Activated naive CD8-positive, alpha-beta T cell (primary cell): ENCODE data around the gene ALG12.
A peak's percentile ranks its signal among the peaks of the same experiment; 100 is the strongest.

Source experiments
- H3K27ac Mint-ChIP-seq: one replicate; pipeline ENCODE4 v1.8.0; 2021; ENCODE audit warnings: mixed read lengths
- H3K27me3 Mint-ChIP-seq: one replicate; pipeline ENCODE4 v1.8.0; 2021; ENCODE audit warnings: mixed read lengths
- H3K36me3 Mint-ChIP-seq: one replicate; pipeline ENCODE4 v1.8.0; 2021; ENCODE audit warnings: mixed read lengths
- H3K4me1 Mint-ChIP-seq: one replicate; pipeline ENCODE4 v1.8.0; 2021; ENCODE audit warnings: low read depth, mixed read lengths
- H3K4me3 Mint-ChIP-seq: one replicate; pipeline ENCODE4 v1.8.0; 2021; ENCODE audit warnings: mild to moderate bottlenecking, mixed read lengths
- H3K9me3 Mint-ChIP-seq: one replicate; pipeline ENCODE4 v1.8.0; 2021; ENCODE audit warnings: low read depth, mixed read lengths

The ALG12 gene

DNA sequence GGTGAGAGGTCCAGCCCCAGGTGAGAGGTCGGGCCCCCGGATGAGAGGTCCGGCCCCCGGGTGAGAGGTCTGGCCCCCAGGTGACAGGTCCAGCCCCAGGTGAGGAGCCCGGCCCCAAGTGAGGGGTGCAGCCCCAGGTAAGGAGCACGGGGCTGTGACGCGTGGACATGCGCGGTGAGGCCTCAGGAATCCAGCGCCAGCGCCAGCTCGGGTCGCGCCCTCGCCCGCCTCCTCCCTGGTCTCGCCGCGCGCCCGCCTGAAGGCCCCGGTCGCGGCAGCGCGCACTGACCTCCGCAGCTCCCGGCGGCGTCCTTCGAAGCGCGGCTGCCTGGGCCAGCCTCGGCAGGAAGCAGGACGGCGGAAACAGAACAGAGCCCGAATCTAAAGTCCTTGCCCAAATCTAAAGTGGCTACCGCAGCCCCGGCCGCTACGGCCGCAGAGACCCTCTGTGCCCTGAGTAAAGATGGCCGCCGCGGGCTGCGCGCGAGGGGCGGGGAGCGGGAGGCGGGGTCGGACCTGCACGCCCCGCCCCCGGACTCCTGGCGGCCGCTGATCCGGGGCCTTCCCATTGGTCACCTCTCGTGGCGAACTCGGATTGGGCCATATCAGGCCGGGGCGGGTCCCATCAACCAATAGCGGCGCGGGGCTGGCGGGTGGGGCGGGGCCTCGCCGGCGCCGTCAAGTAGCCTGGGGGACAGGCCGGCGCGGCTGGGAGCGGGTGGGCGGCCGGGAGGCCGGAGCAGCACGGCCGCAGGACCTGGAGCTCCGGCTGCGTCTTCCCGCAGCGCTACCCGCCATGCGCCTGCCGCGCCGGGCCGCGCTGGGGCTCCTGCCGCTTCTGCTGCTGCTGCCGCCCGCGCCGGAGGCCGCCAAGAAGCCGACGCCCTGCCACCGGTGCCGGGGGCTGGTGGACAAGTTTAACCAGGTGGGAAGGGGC is at the start of gene ALG12, which contains the start of gene CRELD2:
ALG12 (minus strand) TSS at position 465 of the 937 bp plus-strand sequence. CDS start 4,673 bp downstream, outside the sequence.
CRELD2 (plus strand) TSS at position 661 of the 937 bp plus-strand sequence; CDS start at position 797, 136 bp downstream.
- Mint-ChIP-seq H3K27me3 (no peaks in the 10 kb centered on the region), H3K9me3 (no peaks in the 10 kb centered on the region), H3K4me1 (peaks cover 23% of the 10 kb centered on the region), H3K4me3 (peak within 1 kb of the TSS; percentile 90), H3K36me3 (no peaks in the 10 kb centered on the region), H3K27ac (peak within 1 kb of the TSS; percentile 78)

DNA sequence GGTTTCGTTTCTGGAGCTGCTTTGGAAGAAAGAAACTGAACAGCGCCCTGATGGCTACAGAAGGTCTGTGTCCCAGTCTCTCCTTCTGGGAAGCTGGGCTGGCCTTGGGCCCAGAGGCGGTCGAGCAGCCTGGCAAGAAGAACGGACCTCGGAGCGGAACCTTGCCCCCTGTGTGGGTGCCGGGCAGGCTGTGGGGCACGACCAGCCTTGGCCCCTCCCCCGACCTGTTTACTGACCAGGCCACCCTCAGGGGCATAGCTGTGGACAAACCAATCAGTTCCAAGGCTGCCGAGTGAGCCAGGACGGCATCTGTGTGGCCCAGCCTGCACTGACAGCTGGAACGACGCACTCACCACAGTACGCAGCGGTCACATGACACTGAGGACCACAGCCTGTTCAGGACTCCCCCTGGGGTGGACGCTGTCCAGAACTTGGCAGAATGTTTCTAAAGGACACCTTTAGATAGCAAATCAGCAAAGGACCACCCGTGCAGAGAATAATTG is 49.5 kb upstream of the ALG12 start:
- Mint-ChIP-seq H3K27me3 (no peaks in the 10 kb centered on the region), H3K36me3 (peaks cover 4% of the 10 kb centered on the region), H3K4me3 (peak overlapping the region; percentile 49), H3K9me3 (no peaks in the 10 kb centered on the region), H3K27ac (peak overlapping the region; percentile 17), H3K4me1 (peaks cover 33% of the 10 kb centered on the region)

DNA sequence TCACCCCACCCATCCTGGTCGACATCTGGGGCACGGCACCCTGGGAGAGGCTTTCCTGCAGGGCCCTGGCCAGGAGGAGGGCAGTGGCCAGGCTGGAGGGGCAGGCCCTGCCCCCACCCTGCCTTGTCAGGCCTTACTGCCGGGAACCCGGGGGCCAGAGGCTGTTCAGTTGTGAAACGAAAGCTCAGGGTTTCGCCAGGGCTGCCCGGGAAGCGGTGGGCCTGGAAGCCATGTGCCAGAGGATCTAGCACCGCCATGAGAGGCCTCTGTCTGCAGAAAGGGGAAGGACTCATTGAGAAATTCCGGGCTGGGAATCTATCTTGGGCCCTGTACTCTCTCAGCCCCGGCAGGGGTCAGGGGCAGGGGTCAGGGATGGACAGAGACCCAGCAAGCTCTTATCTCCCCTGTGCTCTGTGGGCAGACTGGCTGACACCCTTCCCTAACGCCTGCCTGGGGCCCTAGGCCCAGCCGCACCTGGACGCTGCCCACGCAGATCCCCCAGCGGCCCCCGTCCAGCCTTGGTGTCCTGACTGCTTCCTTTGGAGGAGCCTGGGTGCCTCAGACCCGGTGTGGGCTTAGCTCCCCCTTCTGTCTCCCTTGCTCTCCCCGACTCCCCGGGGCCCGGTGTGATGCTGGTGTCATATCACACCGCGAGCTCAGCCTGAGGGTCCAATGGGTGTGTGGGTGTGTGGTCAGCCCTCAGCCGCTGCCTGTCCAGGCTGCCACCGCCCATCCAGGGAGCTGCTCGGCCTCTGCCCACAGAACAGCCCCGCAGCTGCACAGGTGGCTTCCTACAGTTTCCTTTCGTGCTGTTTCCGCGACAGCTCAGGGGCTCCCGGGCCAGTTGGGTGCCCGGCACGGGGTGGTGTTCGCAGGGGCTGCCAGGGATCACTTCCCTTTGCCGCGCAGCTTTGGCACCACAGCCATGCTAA is 48.8 kb upstream of the ALG12 start:
- Mint-ChIP-seq H3K27ac (peak overlapping the region; percentile 66), H3K9me3 (no peaks in the 10 kb centered on the region), H3K4me3 (peak overlapping the region; percentile 49), H3K36me3 (peaks cover 4% of the 10 kb centered on the region), H3K4me1 (peaks cover 33% of the 10 kb centered on the region), H3K27me3 (no peaks in the 10 kb centered on the region)

DNA sequence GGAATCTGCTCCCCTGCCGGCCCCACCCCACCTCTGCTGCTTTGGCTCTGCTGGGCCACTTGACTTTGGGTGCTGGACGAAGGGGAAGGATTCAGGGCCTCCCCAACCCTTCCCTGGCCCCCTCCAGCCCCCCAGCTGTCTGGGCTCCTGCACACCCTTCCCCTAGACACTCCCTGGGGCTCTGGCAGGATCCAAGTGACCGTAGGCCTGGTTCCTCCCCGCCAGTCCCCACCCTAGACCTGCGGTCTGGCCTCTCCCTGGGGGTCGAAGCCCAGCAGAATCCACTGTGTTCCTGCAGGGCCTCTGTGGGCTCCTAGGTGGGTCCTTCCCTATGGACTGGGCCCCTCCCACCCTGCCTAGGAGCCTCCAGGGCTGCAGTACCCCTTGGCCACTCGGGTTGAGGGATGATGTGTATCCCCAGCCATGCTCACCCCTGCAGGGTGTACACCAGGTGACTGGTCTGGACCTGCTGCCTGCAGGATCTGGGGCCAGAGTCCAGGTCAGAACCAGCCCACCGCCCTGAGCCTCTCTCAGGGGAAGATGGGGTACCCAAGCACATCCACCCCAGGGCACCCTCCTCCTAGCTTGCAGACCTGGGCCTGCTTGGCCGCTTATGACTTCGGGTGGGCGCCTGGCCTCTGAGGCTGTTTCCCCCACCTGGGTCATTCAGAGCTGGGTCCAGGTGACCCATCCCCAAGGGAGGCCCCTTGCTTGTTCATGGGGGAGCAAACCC is 48.0 kb upstream of the ALG12 start:
- Mint-ChIP-seq H3K4me3 (no peak overlapping the region), H3K4me1 (peaks cover 33% of the 10 kb centered on the region), H3K27ac (no peak overlapping the region), H3K9me3 (no peaks in the 10 kb centered on the region), H3K36me3 (peaks cover 4% of the 10 kb centered on the region), H3K27me3 (no peaks in the 10 kb centered on the region)

DNA sequence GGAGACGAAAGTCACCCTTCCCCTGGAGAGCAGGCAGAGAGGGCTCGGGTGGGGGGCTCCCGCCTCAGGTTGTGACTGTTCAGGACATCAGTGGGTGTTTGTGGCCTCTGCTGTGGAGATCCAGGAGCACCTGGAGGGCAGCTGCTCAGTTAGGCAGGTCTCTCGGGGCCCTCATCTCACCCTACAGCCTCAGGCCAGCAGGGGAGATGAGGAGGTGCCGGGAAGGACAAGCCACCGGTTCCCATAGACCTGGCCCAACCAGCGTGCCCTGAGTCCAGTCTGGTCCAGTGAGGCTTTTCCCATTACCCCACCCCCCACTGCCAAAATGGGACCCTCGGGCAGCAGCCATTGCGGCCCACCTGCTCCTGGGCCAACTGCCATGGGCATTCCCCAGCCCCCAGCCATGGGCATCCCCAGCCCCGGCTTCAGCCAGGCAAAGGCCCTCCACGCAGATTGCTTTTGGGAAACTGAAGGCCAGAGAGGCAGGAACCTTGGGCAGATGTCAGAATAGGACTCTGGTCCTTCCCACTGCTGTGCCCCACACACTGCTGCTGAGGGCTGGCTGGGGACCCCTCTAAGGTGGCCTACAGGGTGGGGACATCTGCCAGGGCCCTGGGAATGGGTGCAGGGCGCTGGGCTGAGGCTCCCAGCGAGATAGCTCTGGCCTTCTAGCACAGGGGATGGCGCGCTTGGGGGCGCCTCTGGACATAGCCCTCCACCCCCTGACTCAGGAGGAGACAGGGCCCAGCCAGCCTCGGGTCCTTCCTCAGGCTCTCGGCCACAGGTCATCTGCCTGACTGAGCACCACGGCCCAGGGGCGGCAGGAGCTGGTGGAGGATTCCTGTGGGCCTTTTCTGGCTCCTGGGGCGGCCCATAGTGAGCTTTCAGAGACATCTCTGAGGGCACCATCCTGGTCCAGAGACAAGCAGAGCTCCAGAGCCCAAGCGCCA is 47.1 kb upstream of the ALG12 start:
- H3K4me3 Mint-ChIP-seq, result peak overlapping the region; percentile 91
- peak overlapping the region; percentile 77 for H3K27ac Mint-ChIP-seq
- H3K4me1 Mint-ChIP-seq, result peaks cover 28% of the 10 kb centered on the region
- H3K36me3 Mint-ChIP-seq, result peaks cover 4% of the 10 kb centered on the region
- no peaks in the 10 kb centered on the region for H3K9me3 Mint-ChIP-seq
- H3K27me3 Mint-ChIP-seq, result no peaks in the 10 kb centered on the region

DNA sequence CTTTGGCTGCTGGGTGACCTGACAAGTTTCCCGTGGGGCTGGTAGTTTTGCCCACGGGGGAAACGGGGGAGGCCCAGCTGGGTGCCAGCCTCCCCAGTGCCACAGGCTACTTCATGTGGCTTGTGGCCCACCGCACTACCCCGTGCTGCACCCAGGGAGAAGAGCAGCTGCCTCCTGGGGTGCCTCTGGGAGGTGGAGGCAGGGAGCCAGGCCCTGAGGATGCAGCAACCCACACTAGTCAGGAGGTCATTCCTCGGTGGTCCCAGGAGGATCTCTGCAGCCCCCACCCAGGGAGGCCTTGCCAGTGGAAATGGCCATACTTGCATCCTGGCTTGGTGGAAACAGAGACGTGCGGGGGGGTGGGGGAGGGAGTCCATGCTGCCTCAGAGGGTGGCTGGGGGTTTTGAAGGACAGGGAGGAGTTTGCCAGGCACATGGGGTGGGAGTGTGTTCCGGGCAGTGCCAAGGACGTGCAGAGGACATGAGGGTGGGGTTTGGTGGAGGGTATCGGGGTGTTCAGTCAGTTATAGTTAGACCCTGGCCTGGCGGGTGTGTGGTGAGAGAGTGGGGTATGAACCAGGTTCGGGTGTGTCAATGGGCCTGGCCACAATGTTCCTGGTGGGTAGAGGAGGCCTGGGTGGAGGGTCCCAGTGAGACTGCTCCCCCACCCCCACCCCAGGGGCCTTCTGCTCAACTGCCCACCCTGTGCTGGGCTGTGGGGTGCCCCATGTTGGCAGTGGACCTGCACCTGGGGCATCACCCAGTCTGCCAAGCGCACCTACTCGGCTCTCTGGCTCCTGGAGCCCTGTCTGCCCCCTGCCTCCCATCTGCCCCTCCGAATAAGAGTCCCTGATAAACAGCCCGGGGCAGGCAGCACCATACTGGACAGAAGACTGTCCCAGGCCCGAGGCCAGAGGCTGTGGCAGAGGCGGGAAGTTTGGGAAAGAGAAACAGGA is 46.2 kb upstream of the ALG12 start:
- Mint-ChIP-seq H3K9me3 (no peaks in the 10 kb centered on the region), H3K27me3 (no peaks in the 10 kb centered on the region)

DNA sequence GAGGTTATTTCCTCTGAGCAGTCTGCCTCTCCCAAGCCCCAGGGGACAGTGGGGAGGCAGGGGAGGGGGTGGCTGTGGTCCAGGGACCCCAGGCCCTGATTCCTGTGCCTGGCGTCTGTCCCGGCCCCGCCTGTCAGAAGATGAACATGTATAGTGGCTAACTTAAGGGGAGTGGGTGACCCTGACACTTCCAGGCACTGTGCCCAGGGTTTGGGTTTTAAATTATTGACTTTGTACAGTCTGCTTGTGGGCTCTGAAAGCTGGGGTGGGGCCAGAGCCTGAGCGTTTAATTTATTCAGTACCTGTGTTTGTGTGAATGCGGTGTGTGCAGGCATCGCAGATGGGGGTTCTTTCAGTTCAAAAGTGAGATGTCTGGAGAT is 45.4 kb upstream of the ALG12 start:
- no peaks in the 10 kb centered on the region for H3K9me3 Mint-ChIP-seq
- peak overlapping the region; percentile 88 for H3K27ac Mint-ChIP-seq
- peaks cover 4% of the 10 kb centered on the region for H3K36me3 Mint-ChIP-seq
- H3K4me1 Mint-ChIP-seq, result peaks cover 27% of the 10 kb centered on the region
- H3K27me3 Mint-ChIP-seq, result no peaks in the 10 kb centered on the region
- peak overlapping the region; percentile 91 for H3K4me3 Mint-ChIP-seq

More for the DNA sequence above, 46.2 kb upstream of the ALG12 start:
- Mint-ChIP-seq H3K27ac (peak overlapping the region; percentile 88), H3K4me1 (peaks cover 22% of the 10 kb centered on the region), H3K36me3 (peaks cover 4% of the 10 kb centered on the region), H3K4me3 (peak overlapping the region; percentile 91)

DNA sequence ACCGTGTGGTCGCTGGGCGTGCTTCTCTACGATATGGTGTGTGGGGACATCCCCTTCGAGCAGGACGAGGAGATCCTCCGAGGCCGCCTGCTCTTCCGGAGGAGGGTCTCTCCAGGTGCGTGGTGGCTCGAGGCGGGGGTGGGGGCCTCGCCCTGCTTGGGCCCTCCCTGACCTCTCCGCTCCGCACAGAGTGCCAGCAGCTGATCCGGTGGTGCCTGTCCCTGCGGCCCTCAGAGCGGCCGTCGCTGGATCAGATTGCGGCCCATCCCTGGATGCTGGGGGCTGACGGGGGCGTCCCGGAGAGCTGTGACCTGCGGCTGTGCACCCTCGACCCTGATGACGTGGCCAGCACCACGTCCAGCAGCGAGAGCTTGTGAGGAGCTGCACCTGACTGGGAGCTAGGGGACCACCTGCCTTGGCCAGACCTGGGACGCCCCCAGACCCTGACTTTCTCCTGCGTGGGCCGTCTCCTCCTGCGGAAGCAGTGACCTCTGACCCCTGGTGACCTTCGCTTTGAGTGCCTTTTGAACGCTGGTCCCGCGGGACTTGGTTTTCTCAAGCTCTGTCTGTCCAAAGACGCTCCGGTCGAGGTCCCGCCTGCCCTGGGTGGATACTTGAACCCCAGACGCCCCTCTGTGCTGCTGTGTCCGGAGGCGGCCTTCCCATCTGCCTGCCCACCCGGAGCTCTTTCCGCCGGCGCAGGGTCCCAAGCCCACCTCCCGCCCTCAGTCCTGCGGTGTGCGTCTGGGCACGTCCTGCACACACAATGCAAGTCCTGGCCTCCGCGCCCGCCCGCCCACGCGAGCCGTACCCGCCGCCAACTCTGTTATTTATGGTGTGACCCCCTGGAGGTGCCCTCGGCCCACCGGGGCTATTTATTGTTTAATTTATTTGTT is 44.8 kb upstream of the ALG12 start:
- Mint-ChIP-seq H3K27me3 (no peaks in the 10 kb centered on the region), H3K4me1 (peaks cover 29% of the 10 kb centered on the region), H3K36me3 (peaks cover 4% of the 10 kb centered on the region), H3K9me3 (no peaks in the 10 kb centered on the region), H3K27ac (peak overlapping the region; percentile 88), H3K4me3 (peak overlapping the region; percentile 91)

DNA sequence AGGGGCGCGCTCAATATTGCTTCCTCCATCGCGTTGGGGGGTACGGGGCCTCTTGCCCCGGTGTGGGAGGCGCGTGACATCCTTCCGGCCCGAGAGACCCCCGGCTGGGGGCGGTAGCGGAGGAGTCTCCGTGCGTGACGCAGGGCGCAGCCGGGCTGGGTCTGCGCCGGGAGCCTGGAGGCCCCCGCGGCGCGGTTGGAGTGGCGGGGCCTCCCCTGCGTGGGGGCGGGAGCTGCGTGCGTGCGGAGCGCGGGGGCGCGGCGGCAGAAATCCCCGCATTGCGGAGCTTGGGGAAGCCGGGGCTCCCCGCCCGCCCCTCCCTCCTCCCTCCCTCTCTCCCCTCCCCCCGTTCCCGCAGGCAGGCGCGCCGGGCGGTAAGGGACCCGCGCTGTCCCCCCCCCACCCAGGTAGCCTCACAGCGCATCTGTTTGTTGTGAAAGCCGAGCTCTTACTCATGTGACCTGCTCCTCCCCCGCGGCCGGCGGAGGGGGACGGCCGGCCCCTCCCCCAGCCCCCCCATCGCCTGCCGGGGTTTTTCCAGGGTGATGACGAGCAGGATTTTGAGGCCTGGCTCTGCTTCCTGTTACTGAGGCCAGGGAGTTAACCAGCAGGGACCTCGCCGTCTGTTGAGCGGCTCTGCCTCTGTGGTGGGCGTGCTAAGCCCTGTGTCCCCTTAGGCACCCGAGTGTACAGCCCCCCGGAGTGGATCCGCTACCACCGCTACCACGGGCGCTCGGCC is 43.9 kb upstream of the ALG12 start:
- Mint-ChIP-seq H3K9me3 (no peaks in the 10 kb centered on the region), H3K4me1 (peaks cover 24% of the 10 kb centered on the region), H3K36me3 (peaks cover 4% of the 10 kb centered on the region), H3K4me3 (peak overlapping the region; percentile 91), H3K27me3 (no peaks in the 10 kb centered on the region), H3K27ac (peak overlapping the region; percentile 92)

DNA sequence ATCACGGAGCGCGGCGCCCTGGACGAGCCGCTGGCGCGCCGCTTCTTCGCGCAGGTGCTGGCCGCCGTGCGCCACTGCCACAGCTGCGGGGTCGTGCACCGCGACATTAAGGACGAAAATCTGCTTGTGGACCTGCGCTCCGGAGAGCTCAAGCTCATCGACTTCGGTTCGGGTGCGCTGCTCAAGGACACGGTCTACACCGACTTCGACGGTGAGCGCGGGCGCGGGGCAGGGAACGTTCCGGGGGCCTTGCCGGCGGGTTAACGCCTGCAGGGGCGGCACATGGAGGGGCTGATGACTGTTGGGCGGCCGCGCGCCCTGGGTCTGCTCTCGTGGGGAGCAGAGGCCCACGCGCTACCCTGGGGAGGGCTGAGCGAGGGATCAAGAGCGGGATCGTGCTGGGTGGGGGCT is 43.4 kb upstream of the ALG12 start:
- Mint-ChIP-seq H3K4me1 (peaks cover 24% of the 10 kb centered on the region), H3K4me3 (peak overlapping the region; percentile 91), H3K36me3 (peaks cover 4% of the 10 kb centered on the region), H3K27me3 (no peaks in the 10 kb centered on the region), H3K27ac (peak overlapping the region; percentile 92), H3K9me3 (no peaks in the 10 kb centered on the region)

DNA sequence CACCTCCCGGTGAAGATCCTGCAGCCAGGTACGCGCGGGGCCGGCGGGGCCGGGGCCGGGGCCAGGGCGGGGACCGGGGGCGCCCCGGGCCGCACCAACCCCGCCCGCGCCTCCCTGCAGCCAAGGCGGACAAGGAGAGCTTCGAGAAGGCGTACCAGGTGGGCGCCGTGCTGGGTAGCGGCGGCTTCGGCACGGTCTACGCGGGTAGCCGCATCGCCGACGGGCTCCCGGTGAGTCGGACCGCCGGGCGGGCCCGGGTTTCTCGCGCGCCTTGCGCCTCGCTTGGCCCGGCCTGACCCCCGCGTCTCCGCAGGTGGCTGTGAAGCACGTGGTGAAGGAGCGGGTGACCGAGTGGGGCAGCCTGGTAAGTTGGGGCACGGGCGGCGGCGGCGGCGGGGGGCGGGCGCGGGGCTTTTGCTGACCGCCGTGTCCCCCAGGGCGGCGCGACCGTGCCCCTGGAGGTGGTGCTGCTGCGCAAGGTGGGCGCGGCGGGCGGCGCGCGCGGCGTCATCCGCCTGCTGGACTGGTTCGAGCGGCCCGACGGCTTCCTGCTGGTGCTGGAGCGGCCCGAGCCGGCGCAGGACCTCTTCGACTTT is 42.9 kb upstream of the ALG12 start:
- Mint-ChIP-seq H3K4me3 (peak overlapping the region; percentile 91), H3K4me1 (peaks cover 24% of the 10 kb centered on the region), H3K27me3 (no peaks in the 10 kb centered on the region)

More for the DNA sequence above, 42.9 kb upstream of the ALG12 start:
- Mint-ChIP-seq H3K27ac (peak overlapping the region; percentile 92), H3K9me3 (no peaks in the 10 kb centered on the region), H3K36me3 (peaks cover 4% of the 10 kb centered on the region)
